GM13976 (cell line): ENCODE results near the gene KLF9.

Experiments used
- DNase-seq: peaks from one replicate; pipeline ENCODE4 v3.0.0; 2012; ENCODE audit warnings: low spot score
- CTCF ChIP-seq: IDR thresholded peaks from 2 replicates; pipeline ENCODE4 v1.5.1; 2012; ENCODE audit warnings: borderline replicate concordance, mild to moderate bottlenecking; ENCODE audit not compliant: insufficient read depth; ENCODE audit errors: extremely low read depth, missing control alignments, control extremely low read depth
- in situ Hi-C: fragments of 300-500 bp; cut with MboI; formaldehyde crosslinking; loops from one replicate; pipeline ENCODE4 v1.12.0; 2022; ENCODE audit warnings: low sequenced_read_pairs, mixed read lengths, inconsistent platforms; ENCODE audit not compliant: unreplicated experiment

The KLF9 gene

GRCh38 chr9:70451765-70452164 is 37.3 kb upstream of the KLF9 start:
- no peak for TF ChIP-seq CTCF
- no peak for DNase-seq
- in situ Hi-C loops = no loop called here

GRCh38 chr9:70450738-70451137 is 36.3 kb upstream of the KLF9 start:
- in situ Hi-C loops = no loop called here
- TF ChIP-seq CTCF = no peak

GRCh38 chr9:70449461-70449860 is 35.0 kb upstream of the KLF9 start:
- DNase-seq = no peak
- in situ Hi-C loops = no loop called here
- TF ChIP-seq CTCF = no peak

More at GRCh38 chr9:70450738-70451137, 36.3 kb upstream of the KLF9 start:
- no peak for DNase-seq

GRCh38 chr9:70448919-70449318 is 34.5 kb upstream of the KLF9 start:
- DNase-seq = no peak
- in situ Hi-C loops = no loop called here
- no peak for TF ChIP-seq CTCF

- in situ Hi-C loops = no loop called here
These were observed 30.4 kb upstream of the KLF9 start for GRCh38 chr9:70444904-70445303.

GRCh38 chr9:70442328-70442848 is 27.9 kb upstream of the KLF9 start:
- in situ Hi-C loops = no loop called here
- DNase-seq = no peak
- TF ChIP-seq CTCF = no peak

More at GRCh38 chr9:70444904-70445303, 30.4 kb upstream of the KLF9 start:
- DNase-seq = no peak
- TF ChIP-seq CTCF = no peak

- no peak for TF ChIP-seq CTCF
- no peak for DNase-seq
- in situ Hi-C loops = no loop called here
These were observed 27.2 kb upstream of the KLF9 start for GRCh38 chr9:70441622-70442021.
